Measurements from ENCODE around the gene ALMS1.

The ALMS1 gene

DNA sequence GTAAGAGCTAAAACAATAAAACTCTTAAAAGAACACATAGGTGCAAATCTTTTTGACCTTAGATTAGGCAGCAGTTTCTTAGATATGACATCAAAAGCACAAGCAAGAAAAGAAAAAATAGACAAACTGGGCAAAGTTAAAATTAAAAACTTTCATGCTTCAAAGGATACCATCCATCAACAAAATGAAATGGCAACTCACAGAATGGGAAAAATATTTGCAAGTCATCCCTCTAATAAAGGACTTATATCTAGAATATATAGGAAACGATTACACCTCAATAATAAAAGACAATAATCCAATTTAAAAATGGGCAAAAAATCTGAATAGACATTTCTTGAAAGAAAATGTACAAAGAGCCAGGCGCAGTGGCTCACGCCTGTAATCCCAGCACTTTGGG is 29.5 kb upstream of the ALMS1 start:
- TF ChIP-seq, protein P1, sequence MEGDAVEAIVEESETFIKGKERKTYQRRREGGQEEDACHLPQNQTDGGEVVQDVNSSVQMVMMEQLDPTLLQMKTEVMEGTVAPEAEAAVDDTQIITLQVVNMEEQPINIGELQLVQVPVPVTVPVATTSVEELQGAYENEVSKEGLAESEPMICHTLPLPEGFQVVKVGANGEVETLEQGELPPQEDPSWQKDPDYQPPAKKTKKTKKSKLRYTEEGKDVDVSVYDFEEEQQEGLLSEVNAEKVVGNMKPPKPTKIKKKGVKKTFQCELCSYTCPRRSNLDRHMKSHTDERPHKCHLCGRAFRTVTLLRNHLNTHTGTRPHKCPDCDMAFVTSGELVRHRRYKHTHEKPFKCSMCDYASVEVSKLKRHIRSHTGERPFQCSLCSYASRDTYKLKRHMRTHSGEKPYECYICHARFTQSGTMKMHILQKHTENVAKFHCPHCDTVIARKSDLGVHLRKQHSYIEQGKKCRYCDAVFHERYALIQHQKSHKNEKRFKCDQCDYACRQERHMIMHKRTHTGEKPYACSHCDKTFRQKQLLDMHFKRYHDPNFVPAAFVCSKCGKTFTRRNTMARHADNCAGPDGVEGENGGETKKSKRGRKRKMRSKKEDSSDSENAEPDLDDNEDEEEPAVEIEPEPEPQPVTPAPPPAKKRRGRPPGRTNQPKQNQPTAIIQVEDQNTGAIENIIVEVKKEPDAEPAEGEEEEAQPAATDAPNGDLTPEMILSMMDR (IDR thresholded peaks at IDR 0.05) = no peak

DNA sequence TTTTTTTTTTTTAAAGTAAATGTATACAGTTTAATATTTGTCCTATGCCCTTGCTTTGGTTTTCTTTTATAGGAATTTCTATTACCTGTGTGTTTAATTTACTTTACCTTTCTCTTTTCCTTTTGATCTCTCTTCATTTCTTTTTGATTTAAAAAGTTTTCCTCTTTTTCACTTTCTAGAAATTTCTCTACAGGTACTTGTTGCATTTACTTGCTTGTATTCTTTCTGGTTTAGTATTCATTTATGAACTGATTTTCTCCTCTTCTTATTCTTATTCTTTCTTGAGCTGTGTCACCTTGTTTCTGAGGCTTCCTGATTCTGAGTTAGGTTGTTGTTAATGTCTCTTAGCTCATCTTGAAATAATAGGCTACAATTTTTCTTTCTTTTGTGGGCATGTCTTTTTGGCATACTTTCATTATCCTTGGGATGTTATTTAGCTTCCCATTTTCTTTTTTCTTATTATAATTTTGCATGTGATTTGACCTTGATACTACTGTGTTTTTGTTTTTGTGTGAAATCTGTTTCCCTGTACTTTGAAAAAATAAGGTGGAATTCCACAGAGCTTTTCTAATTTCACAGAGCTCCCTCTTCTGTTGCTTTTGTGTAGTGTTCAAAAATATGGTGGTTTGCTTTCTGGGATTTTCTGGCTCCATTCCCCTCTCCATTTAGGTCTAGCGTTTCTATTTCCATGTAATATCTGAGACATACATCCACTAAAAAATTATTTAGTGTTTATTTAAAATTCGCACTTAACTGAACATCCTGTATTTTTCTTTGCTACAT is 25.5 kb upstream of the ALMS1 start:
- TF ChIP-seq, protein P1 (IDR thresholded peaks at IDR 0.05) = peak; percentile 29; the same call in 1 of the 2 replicates

DNA sequence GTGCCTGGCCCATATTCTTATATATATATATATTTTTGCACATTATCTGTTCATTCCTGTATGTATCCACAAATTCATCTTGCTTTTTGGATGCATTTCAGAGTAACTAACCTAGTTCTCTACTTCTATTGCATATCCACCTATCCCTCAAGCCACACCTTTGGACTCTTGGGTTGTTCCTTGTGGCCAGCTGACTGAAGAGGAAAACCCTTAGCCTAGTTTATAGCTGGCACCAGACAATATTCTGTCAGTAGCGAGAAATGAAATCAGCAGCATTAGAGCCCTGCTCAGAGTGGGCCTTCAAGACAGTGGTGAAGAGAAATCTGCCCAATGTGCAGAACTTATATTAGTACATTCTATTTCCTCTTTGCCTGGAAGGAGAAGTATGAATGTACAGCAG is 19.6 kb upstream of the ALMS1 start:
- TF ChIP-seq, protein P1 (IDR thresholded peaks at IDR 0.05) = no peak

DNA sequence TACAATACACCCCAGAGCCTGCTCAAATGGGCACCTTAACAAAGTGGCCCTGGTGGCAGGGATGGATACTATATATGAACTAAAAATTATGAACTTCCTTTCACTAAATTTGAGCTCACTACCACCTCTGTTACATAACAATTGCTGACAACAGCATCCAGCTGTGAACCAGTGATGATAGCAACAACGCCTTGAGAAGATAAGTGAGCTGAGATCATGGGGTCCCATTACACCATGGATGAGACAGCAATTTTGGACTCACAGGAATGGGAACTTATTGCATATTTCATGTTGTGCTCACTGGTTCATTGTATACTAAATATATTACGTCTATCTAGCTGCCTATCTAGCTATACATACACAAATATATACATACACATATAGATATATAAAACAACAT is 16.9 kb upstream of the ALMS1 start:
- TF ChIP-seq, protein P1 (IDR thresholded peaks at IDR 0.05) = no peak

DNA sequence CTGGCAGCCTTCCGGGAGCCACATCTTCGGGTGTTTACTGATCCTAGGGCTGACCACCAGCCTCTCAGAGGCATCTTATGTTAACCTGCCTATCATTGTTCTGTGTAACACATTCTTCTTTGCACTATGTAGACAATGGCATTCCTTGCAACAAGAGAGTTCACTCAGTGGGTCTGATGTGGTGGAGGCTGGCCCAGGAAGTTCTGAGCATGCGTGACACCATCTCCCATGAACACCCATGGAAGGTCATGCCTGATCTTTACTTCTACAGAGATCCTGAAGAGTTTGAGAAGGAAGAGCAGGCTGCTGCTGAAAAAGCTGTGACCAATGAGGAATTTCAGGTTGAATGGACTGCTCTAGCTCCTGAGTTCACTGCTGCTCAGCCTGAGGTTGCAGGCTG is 15.3 kb upstream of the ALMS1 start:
- TF ChIP-seq, protein P1 (IDR thresholded peaks at IDR 0.05) = no peak

DNA sequence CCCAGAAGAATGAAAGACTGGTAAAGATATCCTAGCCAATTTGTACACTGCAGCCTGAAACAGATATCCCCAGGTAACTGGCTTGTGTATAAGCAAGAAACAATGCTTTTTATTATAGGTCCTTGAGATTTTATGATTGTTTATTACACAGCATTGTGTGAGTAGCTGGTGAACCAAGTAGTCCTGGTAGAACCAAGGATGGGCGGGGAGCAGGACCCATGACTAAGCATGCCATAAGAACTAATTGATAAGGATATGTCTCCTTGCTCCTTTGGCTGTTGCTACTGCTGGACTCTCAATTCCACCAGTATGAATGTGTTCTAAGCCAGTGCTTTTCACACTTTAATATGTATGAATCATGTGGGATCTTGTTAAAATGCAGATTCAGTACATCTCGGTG is 12.3 kb upstream of the ALMS1 start:
- TF ChIP-seq, protein P1 (IDR thresholded peaks at IDR 0.05) = no peak

DNA sequence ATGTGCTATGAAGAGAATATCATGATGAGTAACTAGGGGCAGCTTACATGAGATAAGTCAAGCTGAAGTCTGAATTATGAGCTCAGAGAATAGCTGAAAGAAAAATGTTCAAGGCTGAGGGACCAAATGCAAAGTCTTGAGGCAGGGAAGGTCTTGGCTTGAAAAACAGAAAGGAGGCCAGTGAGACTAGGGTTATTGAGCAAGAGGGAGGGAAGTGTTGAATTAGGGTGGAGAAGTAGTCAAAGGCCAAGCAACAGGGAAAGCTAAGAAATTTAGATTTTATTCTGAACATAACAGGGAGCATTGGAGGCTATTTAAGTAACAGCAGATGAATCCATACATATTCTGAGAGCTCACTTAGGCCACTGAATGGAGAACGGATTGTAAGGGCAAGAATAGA is 11.4 kb upstream of the ALMS1 start:
- TF ChIP-seq, protein P1 (IDR thresholded peaks at IDR 0.05) = no peak

DNA sequence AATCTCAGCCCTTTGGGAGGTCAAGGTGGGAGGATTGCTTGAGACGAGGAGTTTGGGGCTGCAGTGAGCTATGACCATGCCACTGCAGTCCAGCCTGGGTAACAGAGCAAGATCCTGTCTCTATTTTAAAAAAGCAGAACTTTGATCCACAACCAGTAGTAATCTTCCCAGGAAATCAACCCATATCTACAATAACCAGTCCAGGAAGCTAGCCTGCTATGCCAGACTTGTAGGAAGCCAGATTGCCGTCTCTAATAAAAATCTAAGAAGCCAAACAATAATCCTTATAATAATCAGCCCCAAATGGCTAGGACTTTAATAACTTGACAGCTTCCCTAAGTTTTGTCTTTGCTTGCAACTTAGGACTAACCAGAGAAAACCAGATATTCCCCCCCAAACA is 9.0 kb upstream of the ALMS1 start:
- TF ChIP-seq, protein P1 (IDR thresholded peaks at IDR 0.05) = no peak
